ENCODE results near the gene TRIM68. TPM values are rescaled to one million over a fixed set of nuclear protein-coding genes. Genes with fewer than 3 reads are reported as not detected.

Gene TRIM68
- total RNA-seq, 2 donors from 2014 or later: 9.1 to 15.2 TPM

GRCh38 chr11:4610258-4610935 lies 2.4 kb upstream of the TRIM68 start:
- H3K4me1 ChIP-seq: peaks cover 21% of the 10 kb centered on the region
- 30 to 51% methylated on average over 3 of the region's 3 CpGs for WGBS, 2 donors
- TF ChIP-seq CTCF (IDR thresholded peaks at IDR 0.05): no peak
- TF ChIP-seq POLR2A (IDR thresholded peaks at IDR 0.05): no peak
- no peaks in the 10 kb centered on the region for H3K9me3 ChIP-seq
- no peak for DNase-seq
- intact Hi-C loops (cut with DNase I): no loop called here
- H3K4me3 ChIP-seq: no peak overlapping the region
- ATAC-seq: no peak
- no peaks in the 10 kb centered on the region for H3K27me3 ChIP-seq
- H3K27ac ChIP-seq: no peak overlapping the region
- H3K36me3 ChIP-seq (replicated peaks in 1 of 2; ENCODE audit: insufficient read depth in 1 of 2, low read depth in 2 of 2): no peaks in the 10 kb centered on the region

- 15 to 26% methylated on average over 6 of the region's 6 CpGs for WGBS, 2 donors
- no peak for ATAC-seq
- intact Hi-C loops (cut with DNase I): no loop called here
Observed at GRCh38 chr11:4607096-4607495, 935 bp downstream of the TRIM68 start.

GRCh38 chr11:4606231-4607015 lies 1.6 kb downstream of the TRIM68 start:
- H3K4me3 ChIP-seq: no peak overlapping the region
- WGBS, 2 donors: 20 to 50% methylated on average over 1 of the region's 1 CpG
- no peak for ATAC-seq

More at GRCh38 chr11:4607096-4607495, 935 bp downstream of the TRIM68 start:
- peak overlapping the region in 1 of 4 donors; percentile 89 for H3K27ac ChIP-seq
- H3K4me1 ChIP-seq: peaks cover 21% of the 10 kb centered on the region
- H3K9me3 ChIP-seq: no peaks in the 10 kb centered on the region
- H3K4me3 ChIP-seq: peak overlapping the region in 1 of 2 donors; percentile 54
- no peaks in the 10 kb centered on the region for H3K27me3 ChIP-seq
- peaks cover 2% of the 10 kb centered on the region in 2 donors for H3K36me3 ChIP-seq (replicated peaks in 1 of 2; ENCODE audit: insufficient read depth in 1 of 2, low read depth in 2 of 2)
- TF ChIP-seq CTCF (IDR thresholded peaks at IDR 0.05) (no peak), POLR2A (IDR thresholded peaks at IDR 0.05) (no peak)
- DNase-seq: no peak

GRCh38 chr11:4605057-4605456 lies 3.0 kb downstream of the TRIM68 start:
- DNase-seq (peak in 1 of 4 donors; percentile 21), ATAC-seq (no peak)
- no peaks in the 10 kb centered on the region for H3K27me3 ChIP-seq
- H3K9me3 ChIP-seq: no peaks in the 10 kb centered on the region
- intact Hi-C loops (cut with DNase I): no loop called here
- H3K4me1 ChIP-seq: peaks cover 21% of the 10 kb centered on the region
- 89 to 92% methylated on average over 4 of the region's 4 CpGs for WGBS, 2 donors
- H3K36me3 ChIP-seq (replicated peaks in 1 of 2; ENCODE audit: insufficient read depth in 1 of 2, low read depth in 2 of 2): peaks cover 8 to 9% of the 10 kb centered on the region in 2 donors
- H3K4me3 ChIP-seq: no peak overlapping the region
- no peak for TF ChIP-seq POLR2A (IDR thresholded peaks at IDR 0.05)
- no peak for TF ChIP-seq CTCF (IDR thresholded peaks at IDR 0.05)
- no peak overlapping the region for H3K27ac ChIP-seq

More at GRCh38 chr11:4606231-4607015, 1.6 kb downstream of the TRIM68 start:
- TF ChIP-seq POLR2A (IDR thresholded peaks at IDR 0.05) (no peak), CTCF (IDR thresholded peaks at IDR 0.05) (peak in 1 of 7 experiments; percentile 3)
- peak in 2 of 4 donors; percentile 8 to 17 for DNase-seq
- no peaks in the 10 kb centered on the region for H3K27me3 ChIP-seq
- peaks cover 4 to 6% of the 10 kb centered on the region in 2 donors for H3K36me3 ChIP-seq (replicated peaks in 1 of 2; ENCODE audit: insufficient read depth in 1 of 2, low read depth in 2 of 2)
- intact Hi-C loops (cut with DNase I): no loop called here
- H3K4me1 ChIP-seq: peaks cover 21% of the 10 kb centered on the region
- H3K9me3 ChIP-seq: no peaks in the 10 kb centered on the region
- peak overlapping the region in 1 of 4 donors; percentile 17 for H3K27ac ChIP-seq
